ENCODE measurements around the gene TMEM134. TPM values are rescaled to one million over a fixed set of nuclear protein-coding genes. Genes with fewer than 3 reads are reported as not detected.

The TMEM134 gene
- total RNA-seq, 4 donors from 2014 or later, result 131 to 376 (median 207) TPM

GRCh38 chr11:67435031-67435726, 33.9 kb downstream of the TMEM134 start:
- Histone ChIP-seq H3K36me3 (peaks cover 75% of the 10 kb centered on the region), H3K4me3 (no peak overlapping the region)

GRCh38 chr11:67434395-67434881, 34.6 kb downstream of the TMEM134 start:
- WGBS, result 100% methylated on average over 1 of the region's 23 CpGs
- Histone ChIP-seq H3K27ac (no peak overlapping the region), H3K27me3 (no peaks in the 10 kb centered on the region), H3K4me1 (peaks cover 39% of the 10 kb centered on the region), H3K9me3 (no peaks in the 10 kb centered on the region), H3K36me3 (peaks cover 71% of the 10 kb centered on the region), H3K4me3 (no peak overlapping the region)
- no peak for TF ChIP-seq POLR2A (IDR thresholded peaks at IDR 0.05)
- DNase-seq (ENCODE audit: low spot score in 2 of 2), result no peak

More at GRCh38 chr11:67435031-67435726, 33.9 kb downstream of the TMEM134 start:
- TF ChIP-seq EP300 (IDR thresholded peaks at IDR 0.05) (no peak), CTCF (IDR thresholded peaks at IDR 0.05) (no peak), POLR2AphosphoS5 (IDR thresholded peaks at IDR 0.05) (no peak), POLR2A (IDR thresholded peaks at IDR 0.05) (no peak)
- DNase-seq (ENCODE audit: low spot score in 2 of 2), result no peak
- Histone ChIP-seq H3K27ac (no peak overlapping the region), H3K9me3 (no peaks in the 10 kb centered on the region), H3K27me3 (no peaks in the 10 kb centered on the region), H3K4me1 (peaks cover 39% of the 10 kb centered on the region)
- WGBS, result 89% methylated on average over 11 of the region's 26 CpGs

- no peaks in the 10 kb centered on the region for H3K27me3 ChIP-seq
- no peak for DNase-seq (ENCODE audit: low spot score in 2 of 2)
- peaks cover 40% of the 10 kb centered on the region for H3K4me1 ChIP-seq
- H3K27ac ChIP-seq, result no peak overlapping the region
- no peak overlapping the region for H3K4me3 ChIP-seq
- WGBS, result 74% methylated on average over 10 of the region's 22 CpGs
- peaks cover 67% of the 10 kb centered on the region for H3K36me3 ChIP-seq
- TF ChIP-seq EP300 (IDR thresholded peaks at IDR 0.05) (no peak), POLR2AphosphoS5 (IDR thresholded peaks at IDR 0.05) (no peak), POLR2A (IDR thresholded peaks at IDR 0.05) (no peak), CTCF (IDR thresholded peaks at IDR 0.05) (no peak)
- no peaks in the 10 kb centered on the region for H3K9me3 ChIP-seq
Measured at GRCh38 chr11:67433536-67434394, 35.3 kb downstream of the TMEM134 start.

- H3K27me3 ChIP-seq, result no peaks in the 10 kb centered on the region
Measured at GRCh38 chr11:67432655-67433349, 36.2 kb downstream of the TMEM134 start.

More at GRCh38 chr11:67432655-67433349, 36.2 kb downstream of the TMEM134 start:
- no peak for DNase-seq (ENCODE audit: low spot score in 2 of 2)
- Histone ChIP-seq H3K27ac (no peak overlapping the region), H3K4me3 (no peak overlapping the region), H3K9me3 (no peaks in the 10 kb centered on the region), H3K4me1 (peaks cover 43% of the 10 kb centered on the region), H3K36me3 (peaks cover 57% of the 10 kb centered on the region)
- no peak for TF ChIP-seq CTCF (IDR thresholded peaks at IDR 0.05)
- no peak for TF ChIP-seq POLR2AphosphoS5 (IDR thresholded peaks at IDR 0.05)
- no peak for TF ChIP-seq EP300 (IDR thresholded peaks at IDR 0.05)
- no peak for TF ChIP-seq POLR2A (IDR thresholded peaks at IDR 0.05)
- WGBS, result 95% methylated on average over 13 of the region's 22 CpGs

Measured in suprapubic skin (tissue), 4 donors.